ENCODE results near the gene MCUR1. TPM values are rescaled to one million over a fixed set of nuclear protein-coding genes. Genes with fewer than 3 reads are reported as not detected.

Gene MCUR1
- total and polyA plus RNA-seq, 4 experiments from 2014 or later: 5.9 to 11.6 (median 11.4) TPM

DNA sequence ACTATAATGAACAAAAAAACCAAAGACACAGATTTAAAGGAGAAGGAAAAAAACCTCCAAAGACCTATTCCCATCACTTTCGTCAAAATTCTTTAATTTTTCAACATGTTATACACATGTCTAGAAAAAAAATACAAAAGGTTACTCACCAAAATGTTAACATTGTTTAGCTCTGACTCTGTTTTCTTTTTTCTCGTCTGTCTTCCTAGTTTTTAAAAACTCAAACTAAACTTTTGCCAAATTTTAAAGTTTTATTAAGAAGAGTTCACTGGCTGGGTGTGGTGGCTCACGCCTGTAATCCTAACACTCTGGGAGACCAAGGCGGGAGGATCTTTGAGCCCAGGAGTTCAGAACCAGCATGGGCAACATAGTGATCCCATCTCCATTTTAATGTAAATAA lies 10.8 kb downstream of the MCUR1 start:
- H3K9me3 Mint-ChIP-seq: no peaks in the 10 kb centered on the region
- peaks cover 0 to 6% (median 3%) of the 10 kb centered on the region in 4 donors for H3K4me1 Mint-ChIP-seq
- H3K27me3 Mint-ChIP-seq: no peaks in the 10 kb centered on the region
- Histone ChIP-seq H3K9me3 (ENCODE audit: control insufficient read depth in 1 of 2, low read length in 2 of 2) (no peaks in the 10 kb centered on the region), H3K27me3 (ENCODE audit: insufficient read depth, low read length) (no peaks in the 10 kb centered on the region), H3K4me1 (ENCODE audit: insufficient read depth, low read length) (no peaks in the 10 kb centered on the region), H3K27ac (ENCODE audit: low read depth, low read length) (no peak overlapping the region), H3K36me3 (ENCODE audit: insufficient read depth, low read length) (peaks cover 17% of the 10 kb centered on the region), H3K4me3 (ENCODE audit: low read length in 2 of 2) (no peak overlapping the region)
- DNase-seq: no peak
- intact Hi-C loops (cut with micrococcal nuclease): no loop called here
- H3K27ac Mint-ChIP-seq: no peak overlapping the region
- peaks cover 20 to 43% of the 10 kb centered on the region in 2 donors for H3K36me3 Mint-ChIP-seq
- POLR2A ChIA-PET (ENCODE audit: partially characterized antibody): interaction anchor here (1.0 kb wide), 1 partner anchor 11 kb away, joined by 4 read pairs; the partner anchor contains the start of gene MCUR1
- CTCF ChIA-PET (ENCODE audit: partially characterized antibody): interaction anchor here (0.6 to 1.6 kb wide), 2 partner anchors 8 to 263 kb away, joined by 3 to 4 read pairs; no protein-coding TSS in a partner anchor
- no peak overlapping the region for H3K4me3 Mint-ChIP-seq

DNA sequence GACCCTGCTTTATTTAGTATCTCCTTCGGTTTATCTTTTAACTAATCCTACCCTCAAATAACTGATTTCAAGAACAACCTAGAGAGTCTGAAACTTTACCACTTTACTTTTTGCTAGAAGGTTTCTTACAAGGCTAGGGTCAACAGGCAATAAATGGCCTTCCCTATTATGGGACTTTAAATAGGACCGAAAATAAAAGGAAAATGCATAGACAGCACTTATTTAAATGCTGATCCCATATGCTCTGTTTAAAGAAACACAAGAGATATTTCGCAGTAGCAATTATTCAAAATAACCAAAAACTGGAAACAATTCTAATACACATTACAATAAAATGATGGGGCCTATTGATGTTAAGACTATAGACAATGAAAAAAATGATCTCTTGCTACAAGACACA lies 13.7 kb downstream of the MCUR1 start:
- Mint-ChIP-seq H3K9me3 (no peaks in the 10 kb centered on the region), H3K27me3 (no peaks in the 10 kb centered on the region), H3K4me1 (no peaks in the 10 kb centered on the region), H3K27ac (no peak overlapping the region), H3K36me3 (peaks cover 17 to 34% of the 10 kb centered on the region in 2 donors), H3K4me3 (no peak overlapping the region)
- ChIA-PET CTCF (ENCODE audit: partially characterized antibody) (interaction anchor here (1.1 to 1.6 kb wide), 3 partner anchors 10 to 247 kb away, joined by 3 to 4 read pairs (median 3); no protein-coding TSS in a partner anchor), POLR2A (ENCODE audit: partially characterized antibody) (no interaction called here)
- H3K27ac ChIP-seq (ENCODE audit: low read depth, low read length): no peak overlapping the region
- no peaks in the 10 kb centered on the region for H3K27me3 ChIP-seq (ENCODE audit: insufficient read depth, low read length)
- peaks cover 13% of the 10 kb centered on the region for H3K36me3 ChIP-seq (ENCODE audit: insufficient read depth, low read length)
- DNase-seq: no peak
- H3K9me3 ChIP-seq (ENCODE audit: control insufficient read depth in 1 of 2, low read length in 2 of 2): no peaks in the 10 kb centered on the region
- intact Hi-C loops (cut with micrococcal nuclease): no loop called here
- no peaks in the 10 kb centered on the region for H3K4me1 ChIP-seq (ENCODE audit: insufficient read depth, low read length)
- no peak overlapping the region for H3K4me3 ChIP-seq (ENCODE audit: low read length in 2 of 2)

DNA sequence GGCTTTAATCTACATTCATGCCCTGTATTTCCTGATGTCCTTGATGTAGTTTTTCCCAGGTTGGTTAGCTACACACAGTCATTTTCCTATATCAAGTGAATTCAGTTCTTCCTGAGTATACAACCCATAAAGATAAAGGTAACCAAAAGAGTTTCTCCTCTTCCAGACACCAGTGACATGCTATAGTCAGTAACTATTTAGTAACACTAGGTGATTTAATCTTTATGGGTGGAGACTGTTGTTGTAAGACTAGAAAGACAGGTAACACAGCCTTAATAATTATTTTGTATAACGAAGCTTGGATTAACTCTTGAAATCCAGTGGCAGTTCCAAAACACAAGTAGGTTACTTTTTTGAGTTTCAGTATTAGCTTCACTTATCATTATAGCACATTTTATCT lies 17.6 kb downstream of the MCUR1 start:
- Mint-ChIP-seq H3K9me3 (no peaks in the 10 kb centered on the region), H3K4me1 (peaks cover 0 to 3% (median under 1%) of the 10 kb centered on the region in 4 donors), H3K36me3 (peaks cover 21 to 41% of the 10 kb centered on the region in 2 donors), H3K27me3 (no peaks in the 10 kb centered on the region), H3K4me3 (no peak overlapping the region), H3K27ac (peak overlapping the region in 1 of 7 donors; percentile 57)
- Histone ChIP-seq H3K36me3 (ENCODE audit: insufficient read depth, low read length) (peaks cover 13% of the 10 kb centered on the region), H3K27me3 (ENCODE audit: insufficient read depth, low read length) (no peaks in the 10 kb centered on the region), H3K9me3 (ENCODE audit: control insufficient read depth in 1 of 2, low read length in 2 of 2) (no peaks in the 10 kb centered on the region), H3K4me1 (ENCODE audit: insufficient read depth, low read length) (no peaks in the 10 kb centered on the region), H3K4me3 (ENCODE audit: low read length in 2 of 2) (no peak overlapping the region), H3K27ac (ENCODE audit: low read depth, low read length) (no peak overlapping the region)
- DNase-seq: no peak
- intact Hi-C loops (cut with micrococcal nuclease): loop anchor here (5.0 to 10.0 kb wide), 2 partner anchors 76 to 108 kb away; no protein-coding TSS in a partner anchor
- POLR2A ChIA-PET (ENCODE audit: partially characterized antibody): interaction anchor here (1.3 kb wide), 1 partner anchor 17 kb away, joined by 4 read pairs; the partner anchor contains the start of gene MCUR1
- CTCF ChIA-PET (ENCODE audit: partially characterized antibody): interaction anchor here (0.9 to 4.8 kb wide), 7 partner anchors 11 to 348 kb away, joined by 3 to 44 read pairs (median 21); partner anchors contain the start of gene MCUR1

DNA sequence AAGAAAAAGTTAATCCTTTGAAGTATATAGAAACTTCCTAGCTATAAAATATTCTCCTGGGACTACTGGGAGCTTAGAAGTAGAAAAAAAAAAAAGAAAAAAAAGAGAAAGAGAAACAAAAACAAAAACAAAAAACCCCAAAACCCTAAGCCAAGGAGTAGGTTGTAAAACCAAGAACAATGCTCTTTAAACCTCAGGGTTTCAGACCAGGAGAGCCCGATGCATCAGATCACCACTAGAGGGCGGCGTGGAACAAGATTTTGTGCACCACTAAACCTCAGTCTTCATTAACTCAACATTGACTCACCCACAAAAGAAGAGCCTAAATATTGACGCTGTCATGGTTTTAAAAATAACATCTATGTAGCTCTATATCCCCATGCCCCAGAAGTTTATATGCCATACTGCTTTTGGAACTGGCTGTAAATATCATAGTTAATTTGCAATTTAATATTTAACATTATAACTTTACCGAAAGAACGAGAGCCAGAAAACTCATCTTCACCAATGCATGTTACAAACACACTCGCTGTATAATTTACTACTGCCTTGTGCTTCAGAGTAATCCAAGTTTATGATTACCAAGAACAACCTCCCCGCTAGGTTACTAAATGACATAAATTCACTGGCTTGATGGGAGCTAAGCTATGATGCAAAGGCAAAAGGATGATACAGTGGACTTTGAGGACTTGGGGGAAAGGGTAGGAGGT lies 19.2 kb downstream of the MCUR1 start:
- no peak overlapping the region for H3K4me3 Mint-ChIP-seq
- H3K27ac ChIP-seq (ENCODE audit: low read depth, low read length): no peak overlapping the region

DNA sequence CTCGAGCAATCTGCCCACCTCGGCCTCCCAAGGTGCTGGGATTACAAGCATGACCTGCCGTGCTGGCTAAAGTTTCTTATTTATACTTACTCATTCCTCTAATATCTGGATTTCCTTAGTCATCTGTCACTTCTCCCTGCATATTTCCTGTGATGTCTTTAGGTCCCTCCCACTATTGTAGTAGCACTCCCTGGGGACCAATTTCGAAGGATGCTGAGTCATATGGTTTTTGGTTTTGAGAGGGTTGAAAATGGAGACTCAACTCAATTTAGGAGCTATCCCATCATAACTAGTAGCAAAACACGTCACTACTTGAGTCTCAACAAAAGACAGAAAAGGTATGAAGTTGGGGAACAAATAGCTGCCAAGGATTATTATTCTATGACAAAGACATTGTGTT lies 20.2 kb downstream of the MCUR1 start:
- Histone ChIP-seq H3K9me3 (ENCODE audit: control insufficient read depth in 1 of 2, low read length in 2 of 2) (no peaks in the 10 kb centered on the region), H3K4me1 (ENCODE audit: insufficient read depth, low read length) (no peaks in the 10 kb centered on the region), H3K27ac (ENCODE audit: low read depth, low read length) (no peak overlapping the region), H3K4me3 (ENCODE audit: low read length in 2 of 2) (no peak overlapping the region), H3K27me3 (ENCODE audit: insufficient read depth, low read length) (no peaks in the 10 kb centered on the region), H3K36me3 (ENCODE audit: insufficient read depth, low read length) (no peaks in the 10 kb centered on the region)
- Mint-ChIP-seq H3K4me3 (no peak overlapping the region), H3K27ac (no peak overlapping the region), H3K4me1 (peaks cover 0 to 3% (median under 1%) of the 10 kb centered on the region in 4 donors), H3K36me3 (peaks cover 24 to 44% of the 10 kb centered on the region in 2 donors), H3K9me3 (no peaks in the 10 kb centered on the region), H3K27me3 (no peaks in the 10 kb centered on the region)
- intact Hi-C loops (cut with micrococcal nuclease): loop anchor here (10.0 kb wide), 1 partner anchor 111 kb away; no protein-coding TSS in a partner anchor
- DNase-seq: no peak
- ChIA-PET POLR2A (ENCODE audit: partially characterized antibody) (interaction anchor here (1.1 to 1.5 kb wide), 2 partner anchors 17 to 20 kb away, joined by 3 to 4 read pairs; partner anchors contain the start of gene MCUR1), CTCF (ENCODE audit: partially characterized antibody) (interaction anchor here (0.5 to 4.8 kb wide), 18 partner anchors 8 to 457 kb away, joined by 3 to 44 read pairs (median 4); partner anchors contain the start of genes MCUR1 and SIRT5)

More for the DNA sequence above, 19.2 kb downstream of the MCUR1 start:
- POLR2A ChIA-PET (ENCODE audit: partially characterized antibody): interaction anchor here (1.1 to 1.5 kb wide), 3 partner anchors 16 to 19 kb away, joined by 3 to 4 read pairs (median 3); partner anchors contain the start of gene MCUR1
- DNase-seq: peak; percentile 73 to 77 (median 75)
- Mint-ChIP-seq H3K36me3 (peaks cover 16 to 38% of the 10 kb centered on the region in 2 donors), H3K4me1 (peaks cover 0 to 3% (median under 1%) of the 10 kb centered on the region in 4 donors), H3K27me3 (no peaks in the 10 kb centered on the region), H3K27ac (peak overlapping the region in 3 of 7 donors; percentile 7 to 32 (median 7)), H3K9me3 (no peaks in the 10 kb centered on the region)
- Histone ChIP-seq H3K9me3 (ENCODE audit: control insufficient read depth in 1 of 2, low read length in 2 of 2) (no peaks in the 10 kb centered on the region), H3K36me3 (ENCODE audit: insufficient read depth, low read length) (no peaks in the 10 kb centered on the region), H3K4me1 (ENCODE audit: insufficient read depth, low read length) (no peaks in the 10 kb centered on the region), H3K4me3 (ENCODE audit: low read length in 2 of 2) (no peak overlapping the region), H3K27me3 (ENCODE audit: insufficient read depth, low read length) (no peaks in the 10 kb centered on the region)
- CTCF ChIA-PET (ENCODE audit: partially characterized antibody): interaction anchor here (0.6 to 4.8 kb wide), 30 partner anchors 9 to 346 kb away, joined by 3 to 44 read pairs (median 4); partner anchors contain the start of genes MCUR1 and SIRT5
- intact Hi-C loops (cut with micrococcal nuclease): loop anchor here (1.0 to 10.0 kb wide), 7 partner anchors 19 to 349 kb away; partner anchors contain the start of gene MCUR1

DNA sequence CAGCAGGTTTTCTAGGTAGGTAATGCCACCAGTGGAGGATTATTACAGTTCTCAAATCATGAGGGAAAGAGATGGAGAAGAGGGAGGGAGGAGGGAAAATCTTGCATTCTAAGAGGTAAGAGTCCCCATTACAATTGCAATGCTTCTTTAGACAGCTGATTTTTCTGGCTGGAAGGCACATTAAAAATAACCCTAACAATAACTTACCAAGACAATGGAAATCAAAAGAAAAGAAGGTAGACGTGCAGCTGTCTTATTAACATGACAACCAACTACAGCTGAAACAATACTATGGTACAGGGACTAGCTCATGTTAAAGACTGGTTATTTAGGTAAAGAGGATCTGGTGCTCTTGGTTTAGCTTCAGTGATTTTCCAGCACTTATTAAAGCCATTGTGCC lies 24.6 kb downstream of the MCUR1 start:
- Mint-ChIP-seq H3K9me3 (no peaks in the 10 kb centered on the region), H3K4me1 (peaks cover 0 to 2% (median 0%) of the 10 kb centered on the region in 4 donors), H3K27me3 (no peaks in the 10 kb centered on the region), H3K27ac (no peak overlapping the region), H3K4me3 (no peak overlapping the region), H3K36me3 (peaks cover 31 to 36% of the 10 kb centered on the region in 2 donors)
- no peaks in the 10 kb centered on the region for H3K36me3 ChIP-seq (ENCODE audit: insufficient read depth, low read length)
- H3K9me3 ChIP-seq (ENCODE audit: control insufficient read depth in 1 of 2, low read length in 2 of 2): no peaks in the 10 kb centered on the region
- no peaks in the 10 kb centered on the region for H3K4me1 ChIP-seq (ENCODE audit: insufficient read depth, low read length)
- DNase-seq: no peak
- intact Hi-C loops (cut with micrococcal nuclease): loop anchor here (10.0 kb wide), 1 partner anchor 115 kb away; no protein-coding TSS in a partner anchor
- H3K4me3 ChIP-seq (ENCODE audit: low read length in 2 of 2): no peak overlapping the region
- H3K27ac ChIP-seq (ENCODE audit: low read depth, low read length): no peak overlapping the region
- CTCF ChIA-PET (ENCODE audit: partially characterized antibody): interaction anchor here (0.7 to 2.1 kb wide), 4 partner anchors 27 to 277 kb away, joined by 3 to 9 read pairs (median 3); no protein-coding TSS in a partner anchor
- POLR2A ChIA-PET (ENCODE audit: partially characterized antibody): no interaction called here
- H3K27me3 ChIP-seq (ENCODE audit: insufficient read depth, low read length): no peaks in the 10 kb centered on the region

DNA sequence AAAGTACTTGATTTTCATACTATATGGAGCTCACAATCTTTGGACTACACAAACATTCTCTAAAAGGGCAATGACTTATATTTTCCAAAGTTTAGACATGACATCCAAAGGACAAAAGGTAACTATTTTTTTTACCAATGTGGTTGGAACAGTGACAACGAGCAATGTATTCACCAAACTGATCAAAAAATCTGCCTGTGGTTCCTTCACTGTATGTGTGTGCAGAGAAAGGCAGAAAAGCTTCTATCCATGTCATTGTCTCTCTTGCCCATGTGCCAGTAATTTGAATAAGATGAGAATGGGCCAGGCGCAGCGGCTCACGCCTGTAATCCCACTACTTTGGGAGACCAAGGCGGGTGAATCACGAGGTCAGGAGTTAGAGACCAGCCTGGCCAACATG lies 25.5 kb downstream of the MCUR1 start:
- H3K4me1 Mint-ChIP-seq: peaks cover 0 to 2% (median 0%) of the 10 kb centered on the region in 4 donors
- H3K36me3 Mint-ChIP-seq: peaks cover 30 to 31% of the 10 kb centered on the region in 2 donors
- H3K4me3 Mint-ChIP-seq: no peak overlapping the region
- Histone ChIP-seq H3K4me3 (ENCODE audit: low read length in 2 of 2) (no peak overlapping the region), H3K4me1 (ENCODE audit: insufficient read depth, low read length) (no peaks in the 10 kb centered on the region), H3K9me3 (ENCODE audit: control insufficient read depth in 1 of 2, low read length in 2 of 2) (no peaks in the 10 kb centered on the region), H3K27me3 (ENCODE audit: insufficient read depth, low read length) (no peaks in the 10 kb centered on the region), H3K36me3 (ENCODE audit: insufficient read depth, low read length) (no peaks in the 10 kb centered on the region), H3K27ac (ENCODE audit: low read depth, low read length) (no peak overlapping the region)
- no peak overlapping the region for H3K27ac Mint-ChIP-seq
- DNase-seq: no peak
- no peaks in the 10 kb centered on the region for H3K9me3 Mint-ChIP-seq
- H3K27me3 Mint-ChIP-seq: no peaks in the 10 kb centered on the region
- intact Hi-C loops (cut with micrococcal nuclease): no loop called here
- ChIA-PET POLR2A (ENCODE audit: partially characterized antibody) (no interaction called here), CTCF (ENCODE audit: partially characterized antibody) (interaction anchor here (2.1 kb wide), 1 partner anchor 278 kb away, joined by 9 read pairs; no protein-coding TSS in a partner anchor)
